B cell (primary cell): ENCODE data around the gene SCO2.

ENCODE experiments used
- EZH2 ChIP-seq: IDR thresholded peaks from 2 replicates; pipeline ENCODE4 v1.6.1; 2012; ENCODE audit warnings: borderline replicate concordance, low read depth, mild to moderate bottlenecking, moderate library complexity, low read length; ENCODE audit not compliant: insufficient read depth, poor library complexity, severe bottlenecking
- TF ChIP-seq, protein P1 (sequence below): fragments of 200-600 bp; IDR thresholded peaks from one replicate; pipeline ENCODE4 v1.8.0; 2022; ENCODE audit warnings: antibody characterized with exemption, mild to moderate bottlenecking

DNA sequence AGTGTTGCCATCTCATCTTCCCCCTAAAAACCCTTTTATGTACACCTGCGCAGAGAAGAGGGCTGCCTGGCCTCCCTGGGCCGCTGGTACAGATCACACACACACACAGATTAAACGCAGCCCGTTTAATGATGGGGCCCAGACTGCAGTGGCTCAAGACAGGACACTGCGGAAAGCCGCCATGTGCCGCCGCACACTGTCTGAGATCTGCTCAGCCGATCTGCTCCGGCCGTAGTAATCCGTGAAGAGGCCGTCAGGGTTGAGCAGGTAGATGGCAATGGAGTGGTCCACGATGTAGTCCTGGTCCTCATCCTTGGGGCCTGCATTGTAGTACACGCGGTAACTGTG lies 2.0 kb downstream of the SCO2 start:
- TF ChIP-seq, protein P1, sequence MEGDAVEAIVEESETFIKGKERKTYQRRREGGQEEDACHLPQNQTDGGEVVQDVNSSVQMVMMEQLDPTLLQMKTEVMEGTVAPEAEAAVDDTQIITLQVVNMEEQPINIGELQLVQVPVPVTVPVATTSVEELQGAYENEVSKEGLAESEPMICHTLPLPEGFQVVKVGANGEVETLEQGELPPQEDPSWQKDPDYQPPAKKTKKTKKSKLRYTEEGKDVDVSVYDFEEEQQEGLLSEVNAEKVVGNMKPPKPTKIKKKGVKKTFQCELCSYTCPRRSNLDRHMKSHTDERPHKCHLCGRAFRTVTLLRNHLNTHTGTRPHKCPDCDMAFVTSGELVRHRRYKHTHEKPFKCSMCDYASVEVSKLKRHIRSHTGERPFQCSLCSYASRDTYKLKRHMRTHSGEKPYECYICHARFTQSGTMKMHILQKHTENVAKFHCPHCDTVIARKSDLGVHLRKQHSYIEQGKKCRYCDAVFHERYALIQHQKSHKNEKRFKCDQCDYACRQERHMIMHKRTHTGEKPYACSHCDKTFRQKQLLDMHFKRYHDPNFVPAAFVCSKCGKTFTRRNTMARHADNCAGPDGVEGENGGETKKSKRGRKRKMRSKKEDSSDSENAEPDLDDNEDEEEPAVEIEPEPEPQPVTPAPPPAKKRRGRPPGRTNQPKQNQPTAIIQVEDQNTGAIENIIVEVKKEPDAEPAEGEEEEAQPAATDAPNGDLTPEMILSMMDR: no peak
- TF ChIP-seq EZH2: no peak
